ENCODE results near the gene NOL12.

Gene NOL12

DNA sequence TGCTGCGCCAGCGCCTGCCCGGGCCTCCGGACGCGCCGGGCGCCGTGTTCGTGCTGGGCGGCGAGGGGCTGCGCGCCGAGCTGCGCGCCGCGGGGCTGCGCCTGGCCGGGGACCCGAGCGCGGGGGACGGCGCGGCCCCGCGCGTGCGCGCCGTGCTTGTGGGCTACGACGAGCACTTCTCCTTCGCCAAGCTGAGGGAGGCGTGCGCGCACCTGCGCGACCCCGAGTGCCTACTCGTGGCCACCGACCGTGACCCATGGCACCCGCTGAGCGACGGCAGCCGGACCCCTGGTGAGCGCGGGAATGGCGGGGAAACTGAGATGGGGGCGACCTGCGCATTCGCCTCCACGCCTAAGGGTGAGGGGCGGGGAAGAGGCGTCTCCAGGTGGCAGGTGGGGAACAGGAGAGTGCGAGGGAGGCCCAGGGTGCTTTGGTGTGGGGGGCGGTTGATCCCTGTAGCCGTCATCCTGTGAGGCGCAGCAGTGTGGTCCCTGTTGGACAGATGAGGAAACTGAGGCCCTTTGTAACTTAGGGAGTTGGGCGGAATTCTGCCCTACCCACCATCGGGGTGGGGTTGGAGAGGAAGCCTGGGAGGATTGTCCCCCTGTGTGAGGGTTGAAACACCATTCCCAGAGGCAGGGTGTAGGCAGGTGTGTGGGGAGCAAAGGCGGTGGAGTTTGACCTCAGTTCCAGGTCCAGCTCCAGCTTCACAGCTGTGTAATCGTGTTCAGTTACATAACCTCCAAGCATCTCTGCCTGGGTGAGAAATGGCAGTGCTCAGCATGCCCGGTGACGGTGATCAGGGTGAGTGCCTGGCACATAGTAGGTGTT lies 26.9 kb upstream of the NOL12 start:
- no peak for DNase-seq (ENCODE audit: low read depth in 2 of 2)

DNA sequence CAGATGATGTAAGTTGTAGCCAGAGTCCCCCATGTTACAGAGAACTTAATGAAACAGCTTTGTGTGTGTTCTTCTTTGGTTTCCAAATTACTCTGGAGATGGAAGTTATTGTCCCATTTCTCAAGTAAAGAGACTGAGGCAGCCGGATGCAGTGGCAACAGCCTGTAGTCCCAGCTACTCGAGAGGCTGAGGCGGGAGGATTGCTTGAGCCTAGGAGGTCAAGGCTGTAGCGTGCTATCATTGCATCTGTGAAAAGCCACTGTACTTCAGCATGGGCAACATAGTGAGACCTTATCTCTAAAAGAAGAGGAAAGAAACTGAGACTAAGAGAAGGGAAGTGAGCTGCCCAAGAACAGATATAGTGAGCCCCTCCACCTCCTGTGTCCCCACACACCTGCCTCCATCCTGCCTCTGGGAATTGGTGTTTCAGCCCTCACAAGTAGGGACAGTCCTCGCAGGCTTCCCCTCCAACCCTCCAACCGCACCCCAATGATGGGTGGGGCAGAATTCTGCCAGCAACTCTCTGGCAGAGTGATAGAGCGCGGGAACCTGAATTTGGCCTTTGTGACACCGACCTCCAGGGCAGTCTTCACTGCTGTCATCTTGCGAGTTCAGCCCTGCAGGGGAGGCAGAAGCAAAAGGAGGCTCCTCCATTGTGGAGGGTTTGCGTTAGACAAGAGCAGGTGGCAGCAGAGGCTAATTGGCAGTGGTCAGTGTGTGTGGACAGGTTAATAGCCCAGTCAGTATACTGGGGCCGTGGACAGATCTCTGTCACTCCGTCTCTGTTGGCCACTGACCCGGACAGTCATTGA lies 26.0 kb upstream of the NOL12 start:
- DNase-seq (ENCODE audit: low read depth in 2 of 2) = no peak

DNA sequence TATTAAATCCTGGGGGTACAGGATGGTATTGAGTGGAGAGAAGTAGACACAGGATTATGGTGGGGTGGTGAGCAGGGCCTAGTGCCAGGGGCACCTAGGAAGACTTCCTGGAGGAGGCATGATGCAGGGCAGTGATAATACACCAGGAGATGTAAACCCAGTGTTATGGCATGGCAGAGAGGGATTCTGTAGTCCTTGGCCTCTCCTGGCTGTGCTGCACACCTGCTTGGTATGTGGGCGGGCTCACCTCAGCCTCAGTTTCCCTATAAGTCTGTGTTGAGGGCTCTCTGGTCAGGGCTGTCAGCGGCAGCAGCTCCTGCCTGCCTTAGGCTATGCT lies 25.5 kb upstream of the NOL12 start:
- DNase-seq (ENCODE audit: low read depth in 2 of 2) = no peak

DNA sequence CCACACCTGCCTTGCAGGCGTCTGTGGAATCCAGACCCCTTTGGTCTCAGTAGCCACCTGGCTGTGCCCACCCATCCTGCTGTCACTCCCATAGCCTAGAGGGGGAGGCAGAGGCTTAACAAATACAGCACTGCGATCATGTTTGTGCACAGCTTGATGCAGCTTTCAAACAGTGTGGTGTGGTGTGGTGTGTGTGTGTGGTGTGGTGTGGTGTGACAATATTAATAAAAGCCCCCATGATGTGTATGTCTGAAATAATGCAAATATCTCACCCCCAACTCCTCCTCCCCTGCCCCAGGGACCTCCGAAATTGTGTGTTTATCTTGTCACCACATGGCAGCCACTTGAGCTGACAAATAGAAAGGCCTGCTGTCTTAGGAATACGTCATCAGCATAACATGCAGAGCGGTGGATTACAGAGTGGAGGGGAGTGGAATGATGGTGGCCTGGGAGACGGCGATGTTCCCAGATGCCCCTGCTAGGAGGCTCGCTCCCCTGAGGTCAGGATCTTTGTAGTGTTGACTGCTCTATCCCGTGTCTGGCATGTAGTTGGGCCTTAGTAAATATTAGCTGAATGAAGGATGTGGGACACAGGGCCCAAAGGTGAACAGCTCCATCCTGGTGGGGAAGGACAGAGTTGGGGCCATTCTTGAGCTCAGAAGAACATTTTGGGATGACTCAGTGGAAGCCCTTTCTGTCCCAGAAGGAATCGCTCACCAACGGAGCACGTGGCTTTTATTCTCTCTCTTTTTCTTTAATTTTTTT lies 24.8 kb upstream of the NOL12 start:
- DNase-seq (ENCODE audit: low read depth in 2 of 2) = no peak

DNA sequence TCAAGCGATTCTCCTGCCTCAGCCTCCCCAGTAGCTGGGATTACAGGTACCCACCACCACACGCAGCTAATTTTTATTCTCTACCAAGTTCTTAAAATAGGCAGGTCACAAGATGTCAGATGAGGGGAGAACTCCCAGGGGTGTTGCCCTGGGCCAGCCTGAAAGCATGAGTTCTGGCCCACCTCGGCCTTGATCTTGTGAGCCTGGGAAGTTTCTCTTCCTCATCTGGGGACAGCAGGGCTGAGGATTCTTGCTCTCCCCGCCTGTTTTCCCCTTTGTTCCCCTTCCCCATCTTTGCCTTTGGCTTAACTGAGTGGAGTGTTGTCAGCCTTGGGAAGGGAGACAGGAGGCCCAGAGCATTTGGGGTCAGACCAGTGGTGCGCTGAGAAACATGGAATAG lies 24.1 kb upstream of the NOL12 start:
- DNase-seq (ENCODE audit: low read depth in 2 of 2) = no peak

DNA sequence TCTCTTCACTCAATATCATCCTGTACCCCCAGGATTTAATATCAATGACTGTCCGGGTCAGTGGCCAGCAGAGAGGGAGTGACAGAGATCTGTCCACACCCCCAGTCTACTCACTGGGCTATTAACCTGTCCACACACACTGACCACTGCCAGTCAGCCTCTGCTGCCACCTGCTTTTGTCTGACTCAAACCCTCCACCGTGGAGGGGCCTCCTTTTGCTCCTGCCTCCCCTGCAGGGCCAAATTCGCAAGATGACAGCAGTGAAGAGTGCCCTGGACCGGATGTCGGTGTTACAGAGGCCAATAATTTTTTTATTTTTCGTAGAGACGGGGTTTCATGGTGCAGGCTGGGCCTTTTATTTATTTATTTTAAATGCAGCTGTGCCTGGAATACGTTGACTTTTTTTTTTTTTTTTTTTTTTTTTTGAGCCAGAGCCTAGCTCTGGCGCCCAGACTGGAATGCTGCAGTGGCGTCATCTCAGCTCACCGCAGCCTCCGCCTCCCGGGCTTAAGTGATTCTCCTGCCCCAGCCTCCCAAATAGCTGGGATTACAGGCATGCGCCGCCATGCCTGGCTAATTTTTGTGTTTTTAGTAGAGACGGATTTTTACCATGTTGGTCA lies 22.5 kb upstream of the NOL12 start:
- DNase-seq (ENCODE audit: low read depth in 2 of 2) = no peak

DNA sequence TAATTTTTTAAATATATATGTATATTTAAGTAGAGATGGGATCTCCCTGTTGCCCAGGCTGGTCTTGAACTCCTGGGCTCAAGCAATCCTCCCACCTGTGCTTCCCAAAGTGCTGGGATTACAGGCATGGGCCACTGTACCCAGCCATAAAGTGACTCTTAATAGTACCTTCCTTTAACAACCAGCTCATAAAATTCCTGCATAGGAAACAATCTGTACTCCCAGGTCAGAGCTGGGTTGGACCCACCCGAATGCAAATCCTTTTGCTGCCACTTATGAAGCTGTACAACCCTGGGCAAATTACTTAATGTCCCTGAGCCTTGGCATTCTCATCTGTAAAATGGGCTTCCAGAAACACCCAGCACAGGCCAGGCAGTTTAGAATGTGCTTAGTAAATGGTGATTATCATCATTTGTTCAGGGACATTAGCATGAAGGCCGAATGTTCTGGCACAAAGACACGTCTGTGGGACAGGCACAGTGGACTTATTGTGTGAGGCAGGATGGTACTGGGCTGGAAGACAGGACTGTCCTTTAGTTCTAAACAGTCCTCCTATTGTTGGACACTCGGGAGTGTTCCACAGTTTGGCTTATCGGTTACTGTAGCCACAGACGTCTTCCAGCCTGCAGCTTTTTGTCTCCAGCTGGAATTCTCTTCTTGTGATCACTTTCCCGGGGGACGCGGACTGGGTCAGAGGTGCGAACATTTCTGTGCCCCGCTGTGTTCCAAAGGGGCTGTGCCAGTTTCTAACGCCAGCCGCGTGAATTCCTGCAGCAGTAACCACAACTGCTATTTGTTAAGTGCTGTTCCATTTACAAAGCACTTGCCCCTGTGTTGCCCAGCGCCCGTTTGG lies 21.7 kb upstream of the NOL12 start:
- DNase-seq (ENCODE audit: low read depth in 2 of 2) = no peak

DNA sequence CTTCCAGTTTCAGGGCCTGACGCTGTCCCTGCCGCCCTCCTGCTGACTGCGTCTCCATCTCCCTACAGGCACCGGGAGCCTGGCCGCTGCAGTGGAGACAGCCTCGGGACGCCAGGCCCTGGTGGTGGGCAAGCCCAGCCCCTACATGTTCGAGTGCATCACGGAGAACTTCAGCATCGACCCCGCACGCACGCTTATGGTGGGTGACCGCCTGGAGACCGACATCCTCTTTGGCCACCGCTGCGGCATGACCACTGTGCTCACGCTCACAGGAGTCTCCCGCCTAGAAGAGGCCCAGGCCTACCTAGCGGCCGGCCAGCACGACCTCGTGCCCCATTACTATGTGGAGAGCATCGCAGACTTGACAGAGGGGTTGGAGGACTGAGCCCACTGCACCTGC lies 20.7 kb upstream of the NOL12 start:
- DNase-seq (ENCODE audit: low read depth in 2 of 2) = no peak

DNA sequence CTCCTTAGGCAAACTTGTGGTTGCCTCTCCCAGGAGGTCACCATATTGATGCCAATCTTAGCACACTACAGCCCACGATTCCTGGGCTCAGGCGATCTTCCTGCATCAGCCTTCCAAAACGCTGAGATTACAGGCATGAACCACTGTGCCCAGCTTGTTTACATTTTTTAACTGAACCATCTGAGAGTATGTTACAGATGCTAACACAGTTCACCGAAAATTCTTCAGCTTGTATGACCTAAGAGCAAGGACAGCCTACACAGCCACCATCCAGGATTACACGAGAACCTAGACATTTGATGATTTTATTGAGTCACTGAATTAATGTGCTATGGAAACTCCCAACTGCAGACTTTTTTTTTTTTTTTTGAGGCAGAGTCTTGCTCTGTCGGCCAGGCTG lies 16.6 kb upstream of the NOL12 start:
- DNase-seq (ENCODE audit: low read depth in 2 of 2) = no peak

DNA sequence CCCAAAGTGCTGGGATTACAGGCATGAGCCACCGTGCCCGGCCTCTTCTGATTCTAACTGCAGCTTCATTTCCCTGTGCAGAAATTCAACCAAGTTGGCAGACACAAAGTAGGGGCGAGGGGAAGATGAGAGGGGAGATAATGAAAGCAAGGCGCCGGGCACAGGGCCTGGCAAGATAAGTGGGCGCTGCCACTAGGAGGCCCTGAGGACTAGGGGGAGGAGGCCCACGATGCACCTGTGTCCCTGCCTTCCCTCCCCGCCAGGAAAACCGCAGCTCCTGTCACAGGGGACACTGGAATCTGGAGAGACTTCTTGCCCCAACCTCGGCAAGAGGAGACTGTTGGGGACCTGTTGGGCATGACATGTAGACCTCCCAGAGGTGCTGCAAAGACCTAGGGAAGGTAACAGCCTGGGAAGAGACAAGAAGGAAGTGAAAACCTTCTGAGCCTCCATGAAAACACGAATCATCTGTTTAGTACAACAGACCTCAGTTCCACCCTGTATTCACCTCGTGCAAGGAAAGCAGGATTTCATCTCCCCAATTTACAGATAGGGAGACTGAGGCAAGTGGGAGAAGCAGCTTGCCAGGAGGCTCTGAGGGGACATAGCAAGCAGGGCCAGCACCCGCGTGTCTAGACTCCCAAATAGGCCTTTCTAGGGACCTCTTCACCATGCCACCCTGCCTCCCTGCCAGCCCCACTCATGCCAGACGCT lies 13.8 kb upstream of the NOL12 start:
- DNase-seq (ENCODE audit: low read depth in 2 of 2) = no peak

DNA sequence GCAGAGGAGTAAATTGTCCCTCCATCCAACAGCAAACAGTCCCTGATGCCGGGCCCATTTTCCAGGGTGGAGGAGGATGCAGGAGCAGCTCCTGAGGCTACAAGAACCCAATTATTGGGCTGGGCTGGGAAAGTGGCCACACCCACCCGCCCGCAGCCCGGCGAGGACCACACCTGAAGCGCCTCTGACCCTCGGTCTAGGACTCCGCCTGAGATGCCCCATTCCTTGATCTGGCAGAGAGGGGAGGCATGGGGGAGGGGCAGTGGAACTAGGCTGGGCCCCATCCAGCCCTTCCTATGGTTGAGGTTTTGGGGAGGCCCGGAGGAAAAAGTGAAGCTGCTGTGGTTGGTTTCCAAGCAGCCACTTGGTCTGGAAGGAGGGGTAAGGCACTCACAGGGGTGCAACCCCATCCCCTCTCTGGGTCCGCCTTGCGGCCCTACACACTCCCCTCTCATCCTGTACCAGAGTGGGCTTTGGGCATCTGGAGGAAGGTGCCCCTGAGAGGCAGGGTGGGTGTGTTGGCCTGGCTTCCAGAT lies 13.2 kb upstream of the NOL12 start:
- DNase-seq (ENCODE audit: low read depth in 2 of 2) = no peak

DNA sequence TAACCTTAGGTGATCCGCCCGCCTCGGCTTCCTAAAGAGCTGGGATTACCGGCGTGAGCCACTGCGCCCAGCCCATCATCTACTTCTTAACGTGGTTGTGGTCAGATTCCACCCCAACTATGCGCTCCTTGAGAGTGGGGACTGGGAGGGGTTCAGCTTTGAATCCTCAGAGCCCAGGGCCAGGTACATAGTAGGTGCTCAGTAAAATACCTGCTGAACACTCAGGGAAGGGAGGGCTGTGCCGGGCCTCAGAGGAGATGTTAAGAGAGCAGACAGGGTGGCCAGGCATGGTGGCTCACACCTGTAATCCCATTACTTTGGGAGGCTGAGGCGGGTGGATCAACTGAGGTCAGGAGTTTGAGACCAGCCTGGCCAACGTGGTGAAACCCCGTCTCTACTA lies 11.9 kb upstream of the NOL12 start:
- DNase-seq (ENCODE audit: low read depth in 2 of 2) = no peak

DNA sequence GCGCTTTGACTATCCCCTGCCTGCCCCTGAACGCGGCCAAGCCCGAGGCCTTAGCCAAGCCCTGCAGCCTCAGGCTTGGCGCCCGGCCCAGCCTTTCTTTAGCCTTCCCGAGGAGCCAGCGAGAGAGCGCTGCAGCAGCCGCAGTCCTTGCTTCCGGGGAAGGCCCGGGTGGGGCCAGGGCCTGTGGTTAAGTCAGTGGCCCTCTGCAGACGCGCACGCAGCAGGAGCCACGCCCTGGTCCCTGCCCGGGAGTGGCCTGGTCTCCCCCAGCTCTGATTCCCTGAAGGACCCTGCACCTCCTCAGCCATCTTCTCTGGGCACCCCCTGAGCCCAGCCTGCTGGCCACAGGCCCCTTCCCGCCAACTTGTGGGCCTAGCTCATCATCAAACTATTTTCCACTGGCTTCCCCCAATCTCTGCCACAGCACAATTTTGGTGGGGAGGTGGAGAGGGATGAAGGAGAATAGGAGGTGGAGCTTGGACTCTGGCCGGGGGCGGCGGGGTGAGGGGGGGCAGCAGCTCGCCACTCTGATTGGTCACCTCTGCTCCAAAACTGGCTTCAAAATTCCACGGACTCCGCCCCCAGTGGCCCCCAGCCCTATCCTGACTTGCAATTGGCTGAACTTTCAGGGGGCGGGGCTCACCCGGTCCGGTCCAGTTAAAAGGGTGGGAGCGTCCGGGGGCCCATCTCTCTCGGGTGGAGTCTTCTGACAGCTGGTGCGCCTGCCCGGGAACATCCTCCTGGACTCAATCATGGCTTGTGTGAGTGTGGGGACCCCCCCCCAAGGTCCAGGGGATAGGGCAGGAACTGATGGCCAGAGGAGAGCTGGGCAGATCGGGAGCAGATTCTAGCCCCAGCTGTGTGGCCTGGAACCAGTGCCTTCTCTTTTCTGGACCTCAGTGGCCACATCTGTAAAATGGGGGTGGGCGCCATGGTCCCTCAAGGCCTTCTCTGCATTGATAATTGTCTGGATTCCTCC lies 10.9 kb upstream of the NOL12 start, which contains the start of gene LGALS1:
Gene LGALS1, plus strand, starts transcription at position 686 of the 979 bp plus-strand sequence. Its CDS starts 67 bp downstream, at position 753.
- DNase-seq (ENCODE audit: low read depth in 2 of 2) = peak; percentile 47 to 75

DNA sequence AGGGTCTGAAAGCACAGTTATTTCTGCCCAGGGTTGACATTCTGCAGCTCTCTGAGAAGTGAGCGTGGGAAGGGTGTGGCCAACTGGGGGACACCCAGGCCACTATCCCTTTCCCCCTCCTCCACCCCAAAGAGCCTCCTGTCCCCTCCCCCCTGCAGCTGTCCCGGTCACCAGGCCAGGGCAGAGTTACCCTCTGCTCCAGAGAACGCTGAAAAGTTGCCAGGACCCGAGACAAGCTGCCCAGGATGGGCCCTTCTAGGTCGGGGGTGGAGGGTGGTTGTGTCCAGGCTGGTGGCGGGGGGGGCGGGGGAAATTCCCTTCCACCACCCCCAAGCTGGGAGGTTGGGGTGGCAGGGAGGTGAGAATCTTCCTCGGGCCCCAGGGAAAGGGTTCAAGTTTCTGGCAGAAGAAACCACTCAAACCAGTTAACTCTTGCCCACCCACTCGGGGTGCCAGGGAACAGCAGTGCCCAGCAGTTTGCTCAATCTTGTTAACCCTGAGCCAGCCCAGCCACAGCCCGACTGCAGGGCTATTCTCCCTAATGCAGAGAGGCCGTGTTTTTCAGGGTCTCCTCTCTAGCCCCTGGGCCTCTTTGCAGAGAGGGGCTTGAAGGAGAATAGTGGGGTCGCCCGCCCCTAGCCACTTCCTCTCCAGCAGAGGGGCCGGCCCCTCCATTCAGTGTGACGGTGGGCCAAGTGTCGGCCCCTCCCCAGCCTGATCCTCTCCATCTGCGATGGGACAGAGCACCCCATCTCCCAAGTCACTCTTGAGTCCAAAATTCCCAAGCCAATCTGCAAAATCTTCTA lies 10.0 kb upstream of the NOL12 start:
- no peak for DNase-seq (ENCODE audit: low read depth in 2 of 2)

DNA sequence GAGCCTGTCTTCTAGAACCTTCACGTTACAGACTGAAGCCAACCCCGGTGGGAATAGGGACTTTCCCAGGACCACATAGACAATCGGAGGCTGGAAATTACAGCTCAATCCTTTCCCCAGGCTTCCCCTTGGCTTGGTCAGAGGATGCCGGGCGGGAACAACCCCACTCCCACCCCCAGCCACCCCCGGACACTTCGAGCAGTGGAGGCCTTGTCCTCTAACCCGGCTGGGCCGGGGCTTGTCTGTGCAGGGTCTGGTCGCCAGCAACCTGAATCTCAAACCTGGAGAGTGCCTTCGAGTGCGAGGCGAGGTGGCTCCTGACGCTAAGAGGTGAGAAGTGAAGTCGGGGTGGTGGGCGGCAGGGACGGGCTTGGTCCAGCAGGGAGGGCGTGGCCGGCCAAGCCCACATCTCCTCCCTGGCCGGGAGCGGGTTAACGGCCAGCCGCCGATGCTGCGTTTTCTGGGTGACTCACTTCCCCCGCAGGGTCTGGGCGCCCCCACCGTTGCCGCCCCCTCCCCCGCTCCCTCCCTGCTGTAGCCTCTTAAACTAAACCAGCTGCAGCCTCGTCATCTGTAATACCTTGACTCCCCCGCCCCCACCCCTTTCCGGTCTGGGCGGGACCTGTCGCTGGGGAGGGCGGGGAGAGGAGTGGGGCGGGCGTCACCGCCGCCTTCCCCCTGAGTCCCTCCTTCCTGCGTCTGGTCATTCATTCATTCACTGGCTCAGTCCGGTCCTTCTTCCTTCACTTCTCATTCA lies 9.2 kb upstream of the NOL12 start:
- DNase-seq (ENCODE audit: low read depth in 2 of 2) = peak; percentile 88 to 94

DNA sequence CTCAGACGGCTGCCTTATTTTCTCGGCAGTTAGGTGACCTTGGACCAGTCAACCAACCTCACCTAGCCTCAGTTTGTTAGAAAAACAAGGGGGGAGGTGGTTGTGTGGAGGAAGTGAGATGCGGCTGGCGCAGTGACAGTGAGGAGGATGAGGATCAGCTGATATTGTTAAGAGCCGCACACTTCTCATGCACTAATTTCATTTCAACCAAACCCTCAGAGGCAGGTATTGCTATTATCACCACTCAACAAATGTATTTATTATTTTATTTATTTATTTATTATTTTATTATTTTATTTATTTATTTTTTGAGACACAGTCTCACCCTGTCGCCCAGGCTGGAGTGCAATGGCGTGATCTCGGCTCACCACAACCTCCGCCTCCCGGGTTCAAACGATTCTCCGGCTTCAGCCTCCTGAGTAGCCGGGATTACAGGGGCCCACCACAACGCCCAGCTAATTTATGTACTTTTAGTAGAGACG lies 8.6 kb upstream of the NOL12 start:
- no peak for DNase-seq (ENCODE audit: low read depth in 2 of 2)

DNA sequence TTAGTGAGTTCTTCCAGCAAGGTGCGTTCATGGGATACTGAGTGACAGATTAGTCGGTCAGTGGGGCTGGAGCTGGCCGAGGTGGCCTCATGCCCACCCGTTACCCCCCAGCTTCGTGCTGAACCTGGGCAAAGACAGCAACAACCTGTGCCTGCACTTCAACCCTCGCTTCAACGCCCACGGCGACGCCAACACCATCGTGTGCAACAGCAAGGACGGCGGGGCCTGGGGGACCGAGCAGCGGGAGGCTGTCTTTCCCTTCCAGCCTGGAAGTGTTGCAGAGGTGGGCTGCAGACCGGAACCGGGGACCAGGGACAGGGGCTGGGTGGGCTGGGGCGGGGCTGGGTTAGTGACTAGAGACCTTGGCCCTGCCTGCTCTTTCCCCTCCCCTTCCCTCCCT lies 7.8 kb upstream of the NOL12 start:
- no peak for DNase-seq (ENCODE audit: low read depth in 2 of 2)
